ENCODE measurements around the gene SPRED3. TPM values are rescaled to one million over a fixed set of nuclear protein-coding genes. Genes with fewer than 3 reads are reported as not detected.
"Not testable (repeated sequence)": the region's sequence is repeated elsewhere in the genome, so short reads cannot be mapped to it uniquely, and the experiment has no call there.

Gene SPRED3
- total RNA-seq, 1 experiment from 2014 or later = 0.42 TPM

GRCh38 chr19:38404858-38405257 lies 16.4 kb downstream of the SPRED3 start:
- in situ Hi-C loops (cut with HindIII; ENCODE audit: low pct_unique_long_range_greater_than_20kb, low sequenced_read_pairs) = no loop called here
- no peak for DNase-seq (ENCODE audit: low read depth, low spot score)

- DNase-seq (ENCODE audit: low read depth, low spot score) = no peak
- in situ Hi-C loops (cut with HindIII; ENCODE audit: low pct_unique_long_range_greater_than_20kb, low sequenced_read_pairs) = no loop called here
Measured at GRCh38 chr19:38405276-38405675, 16.8 kb downstream of the SPRED3 start.

GRCh38 chr19:38409631-38410133 lies 21.2 kb downstream of the SPRED3 start:
- no peak for DNase-seq (ENCODE audit: low read depth, low spot score)
- in situ Hi-C loops (cut with HindIII; ENCODE audit: low pct_unique_long_range_greater_than_20kb, low sequenced_read_pairs) = no loop called here

- DNase-seq (ENCODE audit: low read depth, low spot score); in situ Hi-C loops (cut with HindIII; ENCODE audit: low pct_unique_long_range_greater_than_20kb, low sequenced_read_pairs): not testable (repeated sequence)
Measured at GRCh38 chr19:38410407-38410806, 21.9 kb downstream of the SPRED3 start.

- no peak for DNase-seq (ENCODE audit: low read depth, low spot score)
- in situ Hi-C loops (cut with HindIII; ENCODE audit: low pct_unique_long_range_greater_than_20kb, low sequenced_read_pairs) = no loop called here
Measured at GRCh38 chr19:38411041-38411712, 22.7 kb downstream of the SPRED3 start.

- in situ Hi-C loops (cut with HindIII; ENCODE audit: low pct_unique_long_range_greater_than_20kb, low sequenced_read_pairs); DNase-seq (ENCODE audit: low read depth, low spot score): not testable (repeated sequence)
Measured at GRCh38 chr19:38411898-38412297, 23.4 kb downstream of the SPRED3 start.

- in situ Hi-C loops (cut with HindIII; ENCODE audit: low pct_unique_long_range_greater_than_20kb, low sequenced_read_pairs) = no loop called here
Measured at GRCh38 chr19:38412491-38412890, 24.0 kb downstream of the SPRED3 start.

GRCh38 chr19:38412961-38413360 lies 24.5 kb downstream of the SPRED3 start:
- in situ Hi-C loops (cut with HindIII; ENCODE audit: low pct_unique_long_range_greater_than_20kb, low sequenced_read_pairs) = no loop called here

More at GRCh38 chr19:38412491-38412890, 24.0 kb downstream of the SPRED3 start:
- no peak for DNase-seq (ENCODE audit: low read depth, low spot score)

GRCh38 chr19:38413416-38413815 lies 24.9 kb downstream of the SPRED3 start:
- in situ Hi-C loops (cut with HindIII; ENCODE audit: low pct_unique_long_range_greater_than_20kb, low sequenced_read_pairs) = no loop called here
- no peak for DNase-seq (ENCODE audit: low read depth, low spot score)

More at GRCh38 chr19:38412961-38413360, 24.5 kb downstream of the SPRED3 start:
- no peak for DNase-seq (ENCODE audit: low read depth, low spot score)

- in situ Hi-C loops (cut with HindIII; ENCODE audit: low pct_unique_long_range_greater_than_20kb, low sequenced_read_pairs) = no loop called here
- no peak for DNase-seq (ENCODE audit: low read depth, low spot score)
Measured at GRCh38 chr19:38417146-38417543, 28.6 kb downstream of the SPRED3 start.

GRCh38 chr19:38417544-38418506 lies 29.3 kb downstream of the SPRED3 start:
- peak; percentile 66 for DNase-seq (ENCODE audit: low read depth, low spot score)
- in situ Hi-C loops (cut with HindIII; ENCODE audit: low pct_unique_long_range_greater_than_20kb, low sequenced_read_pairs) = no loop called here

GRCh38 chr19:38420935-38421334 lies 32.4 kb downstream of the SPRED3 start:
- in situ Hi-C loops (cut with HindIII; ENCODE audit: low pct_unique_long_range_greater_than_20kb, low sequenced_read_pairs) = no loop called here
- DNase-seq (ENCODE audit: low read depth, low spot score) = no peak

GRCh38 chr19:38421856-38422255 lies 33.4 kb downstream of the SPRED3 start:
- in situ Hi-C loops (cut with HindIII; ENCODE audit: low pct_unique_long_range_greater_than_20kb, low sequenced_read_pairs) = no loop called here
- no peak for DNase-seq (ENCODE audit: low read depth, low spot score)

- DNase-seq (ENCODE audit: low read depth, low spot score) = no peak
- in situ Hi-C loops (cut with HindIII; ENCODE audit: low pct_unique_long_range_greater_than_20kb, low sequenced_read_pairs) = no loop called here
Measured at GRCh38 chr19:38422438-38422837, 33.9 kb downstream of the SPRED3 start.

- DNase-seq (ENCODE audit: low read depth, low spot score) = no peak
Measured at GRCh38 chr19:38424272-38424671, 35.8 kb downstream of the SPRED3 start.

GRCh38 chr19:38425222-38425809 lies 36.8 kb downstream of the SPRED3 start:
- no peak for DNase-seq (ENCODE audit: low read depth, low spot score)
- in situ Hi-C loops (cut with HindIII; ENCODE audit: low pct_unique_long_range_greater_than_20kb, low sequenced_read_pairs) = no loop called here

More at GRCh38 chr19:38424272-38424671, 35.8 kb downstream of the SPRED3 start:
- in situ Hi-C loops (cut with HindIII; ENCODE audit: low pct_unique_long_range_greater_than_20kb, low sequenced_read_pairs) = no loop called here

GRCh38 chr19:38425810-38426466 lies 37.4 kb downstream of the SPRED3 start, which contains the start of gene RASGRP4:
RASGRP4 (minus strand) TSS chr19:38426219; CDS start chr19:38426091, 128 bp downstream.
- in situ Hi-C loops (cut with HindIII; ENCODE audit: low pct_unique_long_range_greater_than_20kb, low sequenced_read_pairs) = no loop called here

More at GRCh38 chr19:38425810-38426466, 37.4 kb downstream of the SPRED3 start, which contains the start of gene RASGRP4:
- DNase-seq (ENCODE audit: low read depth, low spot score) = no peak

All from SK-MEL-5 (cell line).